ENCODE measurements around the gene STIP1.
A peak's percentile ranks its signal among the peaks of the same experiment; 100 is the strongest.

The STIP1 gene

DNA sequence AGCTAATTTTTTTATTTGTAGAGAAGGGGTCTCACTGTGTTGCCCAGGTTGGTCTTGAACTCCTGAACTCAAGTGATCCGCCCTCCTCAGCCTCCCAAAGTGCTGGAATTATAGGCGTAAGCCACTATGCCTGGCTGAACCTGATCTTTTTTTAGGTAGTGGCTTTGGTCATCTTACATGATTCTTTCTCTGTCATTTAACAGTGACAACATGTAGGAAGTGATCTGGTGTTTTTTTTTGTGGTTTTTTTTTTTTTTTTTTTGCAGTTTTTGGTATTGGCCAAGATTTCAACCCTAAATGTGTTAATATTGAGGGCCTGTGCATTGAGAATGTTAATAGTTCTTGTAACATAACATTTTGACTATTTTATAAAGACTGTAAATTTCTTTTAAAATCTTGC, 12.5 kb downstream of the STIP1 start:
- no peak for DNase-seq (ENCODE audit: low spot score)

DNA sequence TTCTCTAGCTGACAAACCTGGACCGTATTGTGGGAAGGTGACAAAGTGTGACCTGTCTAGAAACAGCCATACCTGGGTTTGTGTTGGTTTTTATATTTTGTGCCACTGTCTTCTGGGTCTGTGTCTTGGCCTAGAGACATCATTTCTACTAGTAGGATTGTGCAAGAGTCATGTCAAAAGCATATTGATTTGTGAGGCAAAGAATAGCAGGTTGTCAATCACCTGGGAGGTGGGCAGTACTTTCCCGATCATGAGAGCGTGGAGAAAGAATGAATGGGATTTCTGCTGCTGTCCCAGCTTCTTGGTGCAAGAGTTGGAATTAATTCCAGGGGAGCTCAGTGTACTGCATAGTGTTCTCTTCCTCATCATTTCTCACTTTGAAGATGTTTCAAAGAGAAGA, 15.6 kb downstream of the STIP1 start:
- no peak for DNase-seq (ENCODE audit: low spot score)

DNA sequence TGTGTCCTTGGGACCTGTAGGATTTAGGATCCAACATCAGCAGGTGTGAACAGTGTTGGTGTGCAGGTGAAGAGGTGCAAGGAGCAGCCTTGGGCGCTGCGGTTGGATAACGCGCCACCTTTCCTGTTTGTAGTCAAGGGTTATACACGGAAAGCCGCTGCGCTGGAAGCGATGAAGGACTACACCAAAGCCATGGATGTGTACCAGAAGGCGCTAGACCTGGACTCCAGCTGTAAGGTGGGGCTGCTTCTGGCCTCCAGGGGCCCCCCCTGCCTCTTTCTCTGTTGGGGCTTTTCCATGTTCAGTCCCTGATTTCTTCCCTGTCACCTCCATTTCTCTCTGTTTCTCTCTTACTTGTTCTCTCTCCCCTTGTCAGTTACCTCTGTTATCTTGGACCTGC, 17.0 kb downstream of the STIP1 start:
- no peak for DNase-seq (ENCODE audit: low spot score)

DNA sequence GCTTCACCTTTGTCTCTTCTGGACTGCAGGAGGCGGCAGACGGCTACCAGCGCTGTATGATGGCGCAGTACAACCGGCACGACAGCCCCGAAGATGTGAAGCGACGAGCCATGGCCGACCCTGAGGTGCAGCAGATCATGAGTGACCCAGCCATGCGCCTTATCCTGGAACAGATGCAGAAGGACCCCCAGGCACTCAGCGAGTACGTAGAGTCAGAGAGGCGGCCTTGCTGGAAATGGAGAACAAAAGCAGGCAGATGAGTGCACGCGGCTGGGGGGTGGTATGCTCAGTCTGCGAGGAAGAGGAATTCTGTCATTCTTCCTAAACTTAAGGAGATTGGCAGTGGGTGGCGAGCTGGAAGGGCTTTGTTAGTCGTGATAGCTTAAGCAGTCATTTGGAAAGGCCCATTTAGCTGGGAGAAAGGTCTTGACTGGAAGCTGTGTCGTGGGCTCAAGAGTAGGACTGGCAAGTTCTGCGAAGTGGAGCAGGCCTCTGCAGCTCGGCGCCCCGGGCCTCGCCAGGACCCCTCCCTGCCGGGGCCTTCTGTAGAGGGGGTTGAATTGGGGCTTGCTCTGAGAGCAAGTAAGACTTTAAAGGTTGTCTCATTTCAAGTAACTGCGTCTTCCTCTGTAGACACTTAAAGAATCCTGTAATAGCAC, 17.6 kb downstream of the STIP1 start:
- DNase-seq (ENCODE audit: low spot score), result no peak

DNA sequence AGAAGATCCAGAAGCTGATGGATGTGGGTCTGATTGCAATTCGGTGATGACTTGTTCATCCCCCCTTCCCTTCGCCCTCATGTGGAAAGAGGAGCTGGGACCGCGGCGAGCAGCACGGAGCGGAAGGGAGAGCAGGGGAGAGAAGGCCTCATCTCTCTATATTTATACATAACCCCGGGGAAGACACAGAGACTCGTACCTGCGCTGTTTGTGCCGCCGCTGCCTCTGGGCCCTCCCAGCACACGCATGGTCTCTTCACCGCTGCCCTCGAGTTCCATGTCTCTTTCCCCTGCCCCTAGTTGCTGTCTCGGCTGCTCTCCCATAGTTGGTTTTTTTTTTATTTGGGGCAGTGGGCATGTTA, 18.1 kb downstream of the STIP1 start:
- no peak for DNase-seq (ENCODE audit: low spot score)

DNA sequence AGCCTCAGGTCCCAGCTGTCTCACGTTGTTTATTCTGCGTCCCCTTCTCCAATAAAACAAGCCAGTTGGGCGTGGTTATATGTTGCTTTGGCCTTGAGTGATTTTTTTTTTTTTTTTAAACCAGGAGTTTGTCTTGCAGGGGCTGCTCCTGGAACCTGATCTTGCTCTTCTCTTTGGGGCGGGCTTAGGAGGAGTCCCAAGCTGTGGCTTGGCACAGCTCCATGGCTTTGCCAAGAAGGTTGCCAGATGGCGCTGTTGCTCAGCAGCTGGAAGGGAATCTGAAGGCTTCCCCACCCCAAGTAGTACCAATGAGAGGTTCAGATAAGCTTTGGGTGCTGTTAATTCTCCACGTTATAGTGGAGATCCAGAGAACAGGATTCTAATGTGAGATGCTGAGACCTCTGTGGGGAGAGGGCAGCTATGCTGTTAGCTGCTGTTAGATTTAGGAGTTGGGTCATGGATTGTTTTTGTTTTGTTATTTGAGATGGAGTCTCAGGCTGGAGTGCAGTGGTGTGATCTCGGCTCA, 18.6 kb downstream of the STIP1 start:
- peak; percentile 54 for DNase-seq (ENCODE audit: low spot score)

DNA sequence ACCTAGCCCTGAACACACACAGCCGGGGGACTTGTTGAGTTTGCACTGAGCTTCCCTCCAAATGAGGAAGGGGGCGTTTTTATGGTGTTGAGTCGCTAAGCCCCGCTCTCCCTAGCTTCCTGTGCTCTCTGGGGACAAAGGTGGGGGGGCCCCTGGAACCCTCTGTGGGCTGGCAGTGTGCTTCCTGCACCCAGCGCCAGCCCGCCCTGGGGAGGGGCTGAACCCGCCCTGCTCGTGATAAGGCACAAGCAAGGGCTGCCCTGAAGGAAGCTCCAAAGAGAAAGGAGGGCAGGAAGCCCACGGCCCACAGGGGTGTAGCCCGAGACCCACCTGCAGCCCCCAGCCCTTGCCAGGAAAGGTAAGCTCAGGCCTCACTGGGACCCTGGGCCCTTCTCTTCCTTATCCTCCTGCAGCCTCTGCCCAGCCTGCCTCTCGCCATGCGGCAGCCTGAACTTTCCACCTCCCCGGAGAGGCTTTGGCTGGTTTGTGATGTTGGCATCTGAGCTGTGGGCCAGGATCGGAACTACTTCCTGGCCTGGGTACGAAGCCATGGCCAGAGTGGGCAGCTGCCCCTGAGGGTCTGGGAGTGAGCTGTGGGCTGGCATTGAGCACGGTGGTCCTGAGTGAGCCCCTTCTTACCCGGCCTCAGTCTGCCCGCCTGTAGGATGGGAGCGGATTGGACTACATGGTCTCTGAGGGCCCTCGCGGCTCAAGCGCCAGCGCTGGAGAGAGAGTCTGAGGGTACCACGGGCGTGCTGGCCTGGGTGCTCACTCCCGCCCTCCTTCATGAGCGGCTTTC, 20.7 kb downstream of the STIP1 start, which contains the start of gene FERMT3:
FERMT3 (plus strand) TSS at position 265 of the 799 bp plus-strand sequence. CDS start 644 bp downstream, outside the sequence.
- no peak for DNase-seq (ENCODE audit: low spot score)

DNA sequence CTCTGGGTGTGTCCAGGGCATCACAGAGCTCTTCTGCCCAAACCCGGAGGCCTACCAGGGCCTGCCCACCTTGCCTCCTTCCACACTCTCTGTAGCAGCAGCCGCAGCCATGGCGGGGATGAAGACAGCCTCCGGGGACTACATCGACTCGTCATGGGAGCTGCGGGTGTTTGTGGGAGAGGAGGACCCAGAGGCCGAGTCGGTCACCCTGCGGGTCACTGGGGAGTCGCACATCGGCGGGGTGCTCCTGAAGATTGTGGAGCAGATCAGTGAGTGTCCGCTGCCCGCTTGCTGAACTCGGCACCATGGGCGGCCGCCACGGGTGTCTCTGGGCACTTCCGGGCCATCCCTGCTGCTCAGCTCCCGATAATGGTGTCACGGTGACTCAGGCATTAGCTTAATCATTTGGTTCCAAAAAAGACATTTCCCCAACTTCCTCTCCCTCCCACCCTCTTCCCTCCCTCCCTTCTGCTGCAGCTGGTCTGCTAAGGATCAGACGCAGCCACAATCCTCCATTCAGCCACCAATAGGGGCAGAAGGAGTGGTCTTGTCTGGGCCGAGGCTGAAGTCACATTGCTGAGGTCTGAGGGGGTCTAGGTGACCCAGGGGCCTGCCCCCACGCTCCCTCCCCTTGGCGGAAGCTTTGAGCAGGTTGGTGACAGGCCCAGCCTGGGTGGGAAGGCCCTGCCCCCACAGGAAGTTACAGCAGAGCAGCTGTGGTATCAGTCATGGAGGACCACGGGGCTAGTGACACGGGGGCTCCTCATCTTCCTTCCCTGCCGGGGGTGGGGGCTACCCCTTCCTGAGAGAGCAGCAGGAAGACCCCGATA, 21.5 kb downstream of the STIP1 start:
- DNase-seq (ENCODE audit: low spot score), result peak; percentile 48

DNA sequence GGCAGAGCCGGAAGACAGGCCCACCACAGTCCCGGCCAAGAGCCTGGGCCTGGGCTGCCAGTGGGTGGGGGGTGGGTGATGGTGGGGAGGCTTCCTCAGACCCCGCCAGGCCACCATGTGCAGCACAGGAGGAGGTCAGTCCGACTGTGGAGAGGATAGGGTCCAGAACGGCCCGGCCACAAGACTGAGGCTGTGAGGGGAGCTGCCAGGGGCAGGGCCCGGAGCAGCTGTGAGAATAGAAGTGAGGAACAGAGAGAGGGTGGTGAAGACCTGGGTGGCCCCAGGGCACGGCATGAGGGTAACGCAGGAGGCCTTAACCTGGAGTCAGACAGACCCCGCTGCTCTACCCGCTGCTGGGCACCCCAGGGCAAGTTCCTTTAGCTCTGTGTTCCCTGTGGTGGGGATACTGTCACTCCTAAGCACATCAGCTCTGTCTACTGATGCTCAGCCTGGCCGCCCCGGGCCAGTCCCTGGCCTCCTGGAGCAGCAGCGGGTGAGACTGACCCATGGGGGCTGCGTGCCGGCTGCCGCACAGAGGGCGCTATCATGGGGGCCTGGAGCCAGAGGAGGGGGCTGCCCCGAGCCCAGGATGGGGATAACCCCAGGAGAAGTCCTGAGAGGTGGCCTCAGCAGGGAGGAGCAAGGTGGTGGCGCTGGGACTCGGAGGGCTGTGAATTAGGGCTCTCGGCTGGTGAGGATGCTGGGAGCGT, 22.3 kb downstream of the STIP1 start:
- peak; percentile 44 for DNase-seq (ENCODE audit: low spot score)

DNA sequence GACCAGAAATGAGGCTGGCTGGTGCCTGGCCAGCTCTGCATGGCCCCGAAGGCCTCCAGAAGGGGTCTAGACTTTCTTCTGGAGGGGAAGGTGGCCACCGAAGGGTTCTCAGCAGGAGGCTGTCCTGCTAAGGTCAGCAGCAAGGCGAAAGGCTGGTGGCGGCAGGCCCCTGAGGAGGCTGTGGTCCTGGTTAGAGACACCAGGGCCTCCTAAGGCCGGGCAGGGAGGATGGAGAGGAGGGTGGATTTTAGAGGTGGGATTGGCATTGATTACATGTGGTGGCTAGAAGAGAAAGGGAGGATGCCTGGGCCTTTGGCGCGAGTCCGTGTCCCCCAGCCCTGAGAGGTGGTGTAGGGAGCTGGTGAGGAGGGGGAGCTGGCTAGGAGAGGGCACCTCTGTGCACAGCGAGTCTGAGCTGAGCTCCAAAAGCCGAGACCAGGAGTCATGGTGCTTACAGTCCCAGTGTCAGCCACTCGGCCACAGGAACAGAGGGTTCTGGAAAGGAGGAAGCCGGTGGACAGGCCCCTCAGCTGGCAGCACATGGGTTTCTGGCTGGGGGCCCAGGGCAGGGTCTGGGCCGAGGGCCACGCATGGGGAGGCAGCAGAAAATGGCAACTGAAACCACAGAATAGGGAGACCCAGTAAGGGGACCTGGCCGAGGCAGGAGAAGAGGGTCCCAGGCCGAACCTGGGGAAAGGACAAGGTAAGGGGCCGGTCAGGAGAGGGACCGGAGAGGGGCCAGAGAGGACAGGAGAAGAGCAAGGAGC, 23.0 kb downstream of the STIP1 start:
- no peak for DNase-seq (ENCODE audit: low spot score)

DNA sequence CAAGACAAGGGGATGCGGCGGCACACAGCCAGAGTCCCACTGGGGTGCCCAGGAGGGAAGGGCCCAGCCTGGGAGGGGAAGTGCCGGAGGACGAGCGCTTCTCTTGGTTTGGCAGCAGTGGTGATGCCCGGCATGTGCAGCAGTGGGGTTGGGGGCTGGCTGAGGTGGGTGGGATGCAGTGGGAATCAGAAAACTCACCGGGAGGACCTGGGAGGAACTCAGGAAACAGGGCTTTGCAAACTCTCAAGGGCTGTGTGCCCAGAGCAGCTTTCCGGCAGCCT, 23.5 kb downstream of the STIP1 start:
- no peak for DNase-seq (ENCODE audit: low spot score)

DNA sequence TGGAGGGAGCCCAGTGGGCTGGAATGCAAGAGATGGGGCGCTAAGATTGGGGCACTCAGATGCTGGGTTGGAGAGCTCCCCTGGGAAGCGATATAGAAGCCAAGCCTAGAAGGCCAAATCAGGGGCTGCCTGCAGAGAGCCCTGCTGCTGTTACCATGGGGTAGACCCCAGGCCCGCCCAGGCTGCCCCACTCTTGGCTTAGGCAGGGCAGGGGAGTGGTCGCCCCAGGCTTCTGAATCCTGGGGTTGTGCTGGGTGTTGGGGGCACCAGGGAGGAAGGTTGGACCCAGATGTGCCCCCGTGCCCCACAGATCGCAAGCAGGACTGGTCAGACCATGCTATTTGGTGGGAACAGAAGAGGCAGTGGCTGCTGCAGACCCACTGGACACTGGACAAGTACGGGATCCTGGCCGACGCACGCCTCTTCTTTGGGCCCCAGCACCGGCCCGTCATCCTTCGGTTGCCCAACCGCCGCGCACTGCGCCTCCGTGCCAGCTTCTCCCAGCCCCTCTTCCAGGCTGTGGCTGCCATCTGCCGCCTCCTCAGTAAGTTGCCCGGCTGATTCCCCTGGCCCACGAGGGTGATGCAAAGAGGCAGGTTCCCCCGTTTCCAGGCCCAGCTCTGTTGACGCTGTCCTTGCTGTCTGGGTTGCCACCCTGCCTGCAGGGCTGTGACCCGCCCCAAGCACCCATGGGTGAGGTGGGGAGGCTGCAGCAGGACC, 24.5 kb downstream of the STIP1 start:
- no peak for DNase-seq (ENCODE audit: low spot score)

DNA sequence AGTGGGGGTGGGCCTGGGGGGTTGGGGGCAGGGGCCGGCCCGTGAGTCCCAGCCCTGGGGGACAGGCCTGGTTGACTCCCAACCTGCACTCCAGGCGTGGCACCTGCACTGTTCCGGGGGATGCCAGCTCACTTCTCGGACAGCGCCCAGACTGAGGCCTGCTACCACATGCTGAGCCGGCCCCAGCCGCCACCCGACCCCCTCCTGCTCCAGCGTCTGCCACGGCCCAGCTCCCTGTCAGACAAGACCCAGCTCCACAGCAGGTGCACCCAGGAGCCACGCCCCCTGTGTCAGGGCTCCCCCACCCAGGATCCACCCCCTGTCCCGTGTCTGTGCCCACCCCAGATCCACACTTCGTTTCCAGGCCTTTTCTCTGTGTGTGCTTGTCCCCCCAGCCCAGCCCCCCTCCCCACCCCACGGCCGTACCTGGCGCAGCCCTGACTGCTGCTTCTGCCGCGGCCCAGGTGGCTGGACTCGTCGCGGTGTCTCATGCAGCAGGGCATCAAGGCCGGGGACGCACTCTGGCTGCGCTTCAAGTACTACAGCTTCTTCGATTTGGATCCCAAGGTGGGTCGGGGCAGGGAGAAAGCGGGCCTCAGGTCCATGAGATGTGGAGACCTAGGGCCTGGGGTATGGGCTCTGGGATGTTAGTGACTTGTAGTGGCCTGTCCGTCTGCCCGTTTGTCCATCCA, 25.4 kb downstream of the STIP1 start:
- no peak for DNase-seq (ENCODE audit: low spot score)

DNA sequence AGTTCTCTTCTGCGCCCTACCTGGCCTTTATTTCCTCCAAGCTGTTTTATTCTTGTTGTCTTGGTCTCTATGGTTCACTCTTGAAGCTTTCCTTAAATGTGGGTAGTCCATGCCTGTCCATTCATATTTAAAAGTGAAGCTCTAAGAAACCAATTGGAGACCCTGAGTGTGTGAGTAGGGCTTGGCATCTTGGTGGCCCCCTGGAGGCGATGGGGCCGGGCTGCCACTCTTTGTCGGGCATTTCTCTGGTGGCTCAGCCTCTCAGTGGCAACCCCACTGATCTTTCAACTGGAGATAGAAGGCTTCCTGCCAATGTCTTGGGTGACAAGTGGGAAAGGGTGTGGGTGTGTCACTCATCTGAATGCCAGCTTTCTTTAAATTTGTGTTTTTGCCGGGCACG, 30.9 kb downstream of the STIP1 start:
- no peak for DNase-seq (ENCODE audit: low spot score)

DNA sequence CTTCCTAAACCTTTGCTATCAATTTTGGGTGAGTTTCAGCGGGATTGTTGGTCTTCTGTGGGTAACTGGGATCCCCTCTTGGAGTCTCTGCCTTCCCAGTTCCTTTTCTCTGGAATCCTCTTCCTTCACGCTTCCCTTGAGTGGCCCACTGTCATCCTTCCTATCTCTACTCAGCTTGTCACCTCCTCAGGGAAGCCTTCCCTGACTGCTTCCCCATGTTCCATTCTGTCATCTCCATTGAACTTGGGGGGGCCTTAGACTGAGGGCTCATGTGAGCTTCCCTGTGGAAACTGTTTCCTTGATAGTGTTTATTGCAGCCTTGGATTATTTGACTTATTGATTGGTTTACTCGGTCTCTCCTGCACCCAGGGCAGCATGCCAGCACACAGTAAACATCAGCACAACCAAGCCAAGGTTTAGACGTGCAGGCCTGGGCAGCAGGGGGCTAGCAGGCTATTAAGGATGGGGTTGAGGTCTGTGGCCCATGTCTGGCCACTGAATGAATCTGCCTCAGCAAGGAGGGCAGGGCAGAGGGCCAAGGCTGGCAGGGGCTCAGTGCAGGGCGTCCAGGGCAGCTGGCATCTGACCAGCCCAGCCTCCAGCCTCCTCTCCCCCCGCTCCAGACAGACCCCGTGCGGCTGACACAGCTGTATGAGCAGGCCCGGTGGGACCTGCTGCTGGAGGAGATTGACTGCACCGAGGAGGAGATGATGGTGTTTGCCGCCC, 32.8 kb downstream of the STIP1 start:
- DNase-seq (ENCODE audit: low spot score), result no peak

DNA sequence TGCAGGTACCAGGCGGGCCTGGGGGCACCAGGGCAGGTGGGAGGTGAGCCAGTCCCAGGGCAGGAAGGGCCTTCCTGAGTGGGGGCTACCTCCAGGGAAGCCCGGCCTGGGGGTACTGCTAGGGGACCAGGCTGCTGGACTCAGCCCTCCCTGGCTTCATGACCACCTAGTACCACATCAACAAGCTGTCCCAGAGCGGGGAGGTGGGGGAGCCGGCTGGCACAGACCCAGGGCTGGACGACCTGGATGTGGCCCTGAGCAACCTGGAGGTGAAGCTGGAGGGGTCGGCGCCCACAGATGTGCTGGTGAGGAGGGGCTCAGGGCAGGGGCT, 33.3 kb downstream of the STIP1 start:
- no peak for DNase-seq (ENCODE audit: low spot score)

DNA sequence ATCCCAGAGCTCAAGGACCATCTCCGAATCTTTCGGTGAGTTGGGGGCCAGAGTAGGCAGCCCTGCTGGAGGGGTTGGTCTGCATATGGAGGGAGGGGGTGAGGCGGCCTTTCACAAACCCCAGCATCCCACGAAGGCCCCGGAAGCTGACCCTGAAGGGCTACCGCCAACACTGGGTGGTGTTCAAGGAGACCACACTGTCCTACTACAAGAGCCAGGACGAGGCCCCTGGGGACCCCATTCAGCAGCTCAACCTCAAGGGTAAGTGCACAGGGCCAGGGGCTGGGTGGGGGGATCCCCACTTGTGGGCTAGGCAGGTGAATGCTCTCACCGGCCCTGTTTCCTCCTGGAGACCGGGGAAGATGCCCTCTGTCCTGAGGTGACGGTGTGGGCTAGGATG, 33.8 kb downstream of the STIP1 start:
- no peak for DNase-seq (ENCODE audit: low spot score)

DNA sequence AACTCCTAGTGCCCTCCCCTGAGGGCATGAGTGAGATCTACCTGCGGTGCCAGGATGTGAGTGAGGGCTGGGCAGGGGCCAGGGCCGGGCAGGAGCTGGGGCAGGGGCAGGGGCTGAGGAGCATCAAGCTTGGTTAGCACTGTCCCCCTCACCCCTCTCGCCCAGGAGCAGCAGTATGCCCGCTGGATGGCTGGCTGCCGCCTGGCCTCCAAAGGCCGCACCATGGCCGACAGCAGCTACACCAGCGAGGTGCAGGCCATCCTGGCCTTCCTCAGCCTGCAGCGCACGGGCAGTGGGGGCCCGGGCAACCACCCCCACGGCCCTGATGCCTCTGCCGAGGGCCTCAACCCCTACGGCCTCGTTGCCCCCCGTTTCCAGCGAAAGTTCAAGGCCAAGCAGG, 34.3 kb downstream of the STIP1 start:
- DNase-seq (ENCODE audit: low spot score), result no peak

DNA sequence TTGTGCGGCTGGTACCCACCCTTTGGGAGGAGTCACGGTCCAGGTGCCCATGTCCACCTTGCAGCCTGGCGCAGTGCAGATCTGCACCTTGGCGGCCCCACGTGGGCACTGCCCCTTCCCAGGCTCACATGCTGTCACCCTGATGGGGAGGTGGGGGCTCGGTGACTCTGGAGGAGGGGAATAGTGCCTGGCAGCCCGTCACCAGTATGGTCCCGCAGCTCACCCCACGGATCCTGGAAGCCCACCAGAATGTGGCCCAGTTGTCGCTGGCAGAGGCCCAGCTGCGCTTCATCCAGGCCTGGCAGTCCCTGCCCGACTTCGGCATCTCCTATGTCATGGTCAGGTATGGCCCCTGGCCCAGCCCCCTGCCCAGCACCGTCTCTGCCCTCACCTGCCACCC, 34.8 kb downstream of the STIP1 start:
- DNase-seq (ENCODE audit: low spot score), result no peak

DNA sequence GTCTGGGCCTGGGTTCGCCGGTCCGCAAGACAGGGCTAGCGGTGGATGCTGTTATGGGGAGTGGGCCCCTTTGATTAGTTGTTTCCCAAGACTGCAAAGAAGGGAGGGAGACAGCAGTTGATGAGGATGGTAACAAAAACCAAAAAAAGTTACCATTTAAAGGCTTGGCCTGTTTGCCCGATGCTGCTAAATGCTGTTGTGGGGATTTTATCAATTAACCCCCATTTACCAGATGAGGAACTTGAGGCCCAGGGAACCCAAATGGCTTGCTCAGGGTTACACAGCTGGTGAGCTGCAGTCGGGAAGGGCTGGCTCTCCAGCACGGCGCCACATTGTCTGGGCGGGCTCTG, 36.7 kb downstream of the STIP1 start:
- no peak for DNase-seq (ENCODE audit: low spot score)

All from ecto neural progenitor cell (in vitro differentiated cells).